A549 (cell line): Measurements from ENCODE around the gene SND1.

Source experiments
- CHD4 ChIP-seq: fragments of 200-600 bp; sonication (generic); IDR thresholded peaks from 2 replicates; pipeline ENCODE4 v1.6.1; 2016; ENCODE audit warnings: antibody characterized with exemption, mild to moderate bottlenecking, borderline replicate concordance
- CTCF ChIP-seq: fragments of >200 bp; sonication (Bioruptor Twin); formaldehyde crosslinking; IDR thresholded peaks from 3 replicates; pipeline ENCODE4 v1.5.1; 2016
- GATA3 ChIP-seq: IDR thresholded peaks from 2 replicates; pipeline ENCODE4 v1.6.1; 2012; ENCODE audit warnings: borderline replicate concordance
- HDAC2 ChIP-seq: fragments of 200-600 bp; sonication (generic); IDR thresholded peaks from 2 replicates; pipeline ENCODE4 v1.6.1; 2016
- JUN ChIP-seq, 2 experiments: fragments of >200 bp; sonication (Bioruptor Twin); formaldehyde crosslinking; IDR thresholded peaks; 2 replicates in 1 of 2; 3 replicates in 1 of 2; pipeline ENCODE4 v1.6.1; 2016 to 2017
- JUNB ChIP-seq: fragments of >200 bp; sonication (Bioruptor Twin); formaldehyde crosslinking; IDR thresholded peaks from 2 replicates; pipeline ENCODE4 v1.6.1; 2016
- MAFK ChIP-seq: fragments of 450-650 bp; IDR thresholded peaks from 2 replicates; pipeline ENCODE4 v1.6.1; 2014; ENCODE audit not compliant: partially characterized antibody
- MAZ ChIP-seq: fragments of 150-350 bp; IDR thresholded peaks from 2 replicates; pipeline ENCODE4 v1.6.1; 2014; ENCODE audit warnings: antibody characterized with exemption, low read depth, low read length, borderline replicate concordance
- PBX3 ChIP-seq: IDR thresholded peaks from 2 replicates; pipeline ENCODE4 v1.6.1; 2012
- RFX5 ChIP-seq: fragments of 450-650 bp; IDR thresholded peaks from 2 replicates; pipeline ENCODE4 v1.7.1; 2014; ENCODE audit warnings: antibody characterized with exemption, mild to moderate bottlenecking, moderate library complexity
- TFCP2L1 ChIP-seq: fragments of 250-450 bp; sonication (Bioruptor Pico); IDR thresholded peaks from 2 replicates; pipeline ENCODE4 v1.5.0; 2021; ENCODE audit warnings: mild to moderate bottlenecking
- USF2 ChIP-seq: fragments of 450-650 bp; IDR thresholded peaks from 2 replicates; pipeline ENCODE4 v1.6.1; 2014; ENCODE audit warnings: antibody characterized with exemption

GRCh38 chr7:127993987-127994386, 342.0 kb downstream of the SND1 start:
- no peak for TF ChIP-seq MAFK
- TF ChIP-seq CTCF = no peak
- no peak for TF ChIP-seq TFCP2L1
- no peak for TF ChIP-seq HDAC2
- no peak for TF ChIP-seq GATA3
- TF ChIP-seq JUNB = no peak
- no peak for TF ChIP-seq JUN (IDR thresholded peaks at IDR 0.05)
- TF ChIP-seq USF2 = no peak
- no peak for TF ChIP-seq RFX5
- no peak for TF ChIP-seq CHD4
- no peak for TF ChIP-seq PBX3
- no peak for TF ChIP-seq MAZ
